Activated CD8-positive, alpha-beta T cell treated with anti-CD3 and anti-CD28 coated beads, Interleukin-2, amount 10 ng/mL, durations not matched to agents 7 days and 5 days (primary cell): ENCODE results near the gene SLC4A2. TPM values are rescaled to one million over a fixed set of nuclear protein-coding genes. Genes with fewer than 3 reads are reported as not detected.

ENCODE experiments used
- ATAC-seq: fragments of 150-1000 bp; cut with Tn5 transposase; one replicate; pipeline ENCODE4 v1.10.0; 2021; ENCODE audit warnings: moderate library complexity
- CTCF ChIA-PET: fragments of 350-600 bp; sonication (Branson Sonifier 250); formaldehyde crosslinking; loops from one replicate; lab custom pipeline; 2021; ENCODE audit warnings: antibody characterized with exemption; lab: Charles Lee
- POLR2A ChIA-PET: fragments of 350-600 bp; sonication (Branson Sonifier 250); formaldehyde crosslinking; loops from one replicate; lab custom pipeline; 2021; ENCODE audit warnings: antibody characterized with exemption; lab: Charles Lee
- DNase-seq: peaks from one replicate; pipeline ENCODE4 v3.0.0-alpha.2; 2020
- H3K27ac Mint-ChIP-seq: one replicate; pipeline ENCODE4 v1.8.0; 2021; ENCODE audit warnings: mild to moderate bottlenecking, mixed read lengths
- H3K27me3 Mint-ChIP-seq: one replicate; pipeline ENCODE4 v1.8.0; 2021; ENCODE audit warnings: low read depth, mixed read lengths
- H3K36me3 Mint-ChIP-seq: one replicate; pipeline ENCODE4 v1.8.0; 2021; ENCODE audit warnings: low read depth, mixed read lengths
- H3K4me1 Mint-ChIP-seq: one replicate; pipeline ENCODE4 v1.8.0; 2021; ENCODE audit warnings: low read depth, mixed read lengths
- H3K4me3 Mint-ChIP-seq: one replicate; pipeline ENCODE4 v1.8.0; 2021; ENCODE audit warnings: mild to moderate bottlenecking, mixed read lengths
- H3K9me3 Mint-ChIP-seq: one replicate; pipeline ENCODE4 v1.8.0; 2022; ENCODE audit warnings: mixed read lengths; ENCODE audit not compliant: insufficient read depth
- total RNA-seq, 2 experiments: library from RNA; stranded (reverse); gene quantifications; one replicate each; pipeline ENCODE4 v1.2.3, GENCODE V29; 2021

Gene SLC4A2
- total RNA-seq, 2 experiments from 2014 or later: 107 to 112 TPM

DNA sequence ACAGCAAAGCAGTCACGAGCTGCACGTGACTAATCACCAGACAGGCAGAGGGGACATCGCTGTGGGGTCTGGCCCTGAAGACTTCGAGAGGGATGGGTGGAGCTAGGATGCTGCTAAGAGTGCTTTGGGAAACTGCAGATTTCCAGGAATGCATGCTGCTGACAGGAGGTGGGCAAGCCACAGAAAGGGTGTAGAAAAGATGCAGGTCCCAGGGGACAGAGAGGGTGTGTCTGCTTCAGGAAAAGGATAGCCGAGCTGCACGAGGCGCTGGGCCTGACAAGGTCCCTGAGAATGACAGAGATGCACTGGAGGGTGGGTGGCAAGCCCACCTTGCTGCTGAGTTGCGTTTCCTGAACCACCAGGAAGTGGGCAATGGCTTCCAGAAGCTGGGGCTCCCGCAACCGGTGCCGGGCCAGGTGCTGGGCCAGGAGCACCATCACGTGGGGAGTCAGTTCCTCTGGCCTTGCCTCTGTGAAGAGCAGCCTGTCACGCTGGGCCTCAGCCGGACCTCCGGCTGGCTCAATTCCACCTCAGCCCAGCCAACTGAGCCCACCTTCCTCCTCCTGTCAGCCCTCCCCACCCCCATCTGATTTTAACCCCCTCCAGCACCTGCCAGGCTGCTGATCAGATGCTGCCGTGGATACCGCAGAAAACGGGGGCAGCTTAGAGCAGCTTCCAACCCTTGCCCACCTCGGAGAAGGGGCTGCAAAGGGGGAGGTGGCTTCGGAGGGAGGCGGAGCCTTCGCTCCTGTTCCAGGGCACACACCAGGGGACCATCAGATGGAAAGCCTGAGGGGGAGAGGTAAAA lies 19.0 kb downstream of the SLC4A2 start:
- Mint-ChIP-seq H3K4me1 (peaks cover 41% of the 10 kb centered on the region), H3K9me3 (no peaks in the 10 kb centered on the region), H3K36me3 (peaks cover 39% of the 10 kb centered on the region), H3K4me3 (peak overlapping the region; percentile 82), H3K27ac (peak overlapping the region; percentile 69), H3K27me3 (no peaks in the 10 kb centered on the region)
- CTCF ChIA-PET: interaction anchor here (1.7 kb wide), 1 partner anchor 18 kb away, joined by 4 read pairs; no protein-coding TSS in a partner anchor
- ATAC-seq: no peak
- no peak for DNase-seq
- POLR2A ChIA-PET: interaction anchor here (2.6 kb wide), 1 partner anchor 18 kb away, joined by 6 read pairs; no protein-coding TSS in a partner anchor

- peak overlapping the region; percentile 81 for H3K27ac Mint-ChIP-seq
- CTCF ChIA-PET: no interaction called here
These were observed 20.0 kb downstream of the SLC4A2 start for GRCh38 chr7:151079199-151079910.

DNA sequence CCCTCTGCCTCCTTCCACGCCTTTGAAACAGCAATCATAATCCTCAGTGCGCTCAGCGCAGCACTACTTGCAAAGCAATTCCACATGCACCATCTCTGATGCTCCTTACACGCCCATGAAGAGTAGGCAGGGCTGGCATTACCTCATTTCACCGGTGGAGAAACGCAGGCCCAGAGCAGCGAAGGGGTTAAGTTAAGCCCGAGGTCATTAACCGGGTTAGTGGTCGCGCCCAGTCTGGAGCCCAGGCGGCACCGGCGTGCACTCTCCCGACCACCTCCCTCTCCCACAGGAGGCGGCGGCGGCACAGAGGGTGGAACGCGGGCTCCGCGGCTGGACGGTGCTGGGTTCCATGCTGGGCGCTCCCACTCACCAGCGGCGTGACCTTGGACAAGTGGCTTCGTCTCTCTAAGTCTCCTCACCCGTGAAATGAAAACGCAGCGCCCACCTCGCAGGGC lies 20.7 kb downstream of the SLC4A2 start:
- H3K27ac Mint-ChIP-seq: peak overlapping the region; percentile 81
- H3K27me3 Mint-ChIP-seq: peaks cover 5% of the 10 kb centered on the region
- H3K4me3 Mint-ChIP-seq: peak overlapping the region; percentile 82
- no peaks in the 10 kb centered on the region for H3K9me3 Mint-ChIP-seq
- DNase-seq: no peak
- ChIA-PET CTCF (interaction anchor here (1.0 kb wide), 1 partner anchor 62 kb away, joined by 9 read pairs; no protein-coding TSS in a partner anchor), POLR2A (interaction anchor here (1.0 to 1.8 kb wide), 2 partner anchors 21 to 48 kb away, joined by 3 to 5 read pairs; partner anchors contain the start of gene SLC4A2)
- ATAC-seq: peak; percentile 9
- peaks cover 30% of the 10 kb centered on the region for H3K36me3 Mint-ChIP-seq
- H3K4me1 Mint-ChIP-seq: peaks cover 50% of the 10 kb centered on the region

More at GRCh38 chr7:151079199-151079910, 20.0 kb downstream of the SLC4A2 start:
- Mint-ChIP-seq H3K36me3 (peaks cover 34% of the 10 kb centered on the region), H3K27me3 (no peaks in the 10 kb centered on the region), H3K4me1 (peaks cover 46% of the 10 kb centered on the region), H3K9me3 (no peaks in the 10 kb centered on the region), H3K4me3 (peak overlapping the region; percentile 82)
- DNase-seq (no peak), ATAC-seq (no peak)
- POLR2A ChIA-PET: no interaction called here

- Mint-ChIP-seq H3K9me3 (no peaks in the 10 kb centered on the region), H3K36me3 (peaks cover 27% of the 10 kb centered on the region), H3K27ac (peak within 1 kb of the TSS; percentile 81), H3K4me3 (peak within 1 kb of the TSS; percentile 87), H3K27me3 (peaks cover 10% of the 10 kb centered on the region), H3K4me1 (peaks cover 55% of the 10 kb centered on the region)
- DNase-seq: peak; percentile 92
- ChIA-PET POLR2A (interaction anchor here (0.6 to 1.8 kb wide), 3 partner anchors 22 to 87 kb away, joined by 3 to 5 read pairs (median 3); partner anchors contain the start of gene SLC4A2), CTCF (interaction anchor here (1.0 kb wide), 2 partner anchors 20 to 62 kb away, joined by 4 to 9 read pairs; no protein-coding TSS in a partner anchor)
- peak; percentile 85 for ATAC-seq
These were observed 21.3 kb downstream of the SLC4A2 start, which contains the start of gene FASTK for GRCh38 chr7:151080522-151081169. FASTK (minus strand) TSS chr7:151080809; CDS start chr7:151080766, 43 bp downstream.

DNA sequence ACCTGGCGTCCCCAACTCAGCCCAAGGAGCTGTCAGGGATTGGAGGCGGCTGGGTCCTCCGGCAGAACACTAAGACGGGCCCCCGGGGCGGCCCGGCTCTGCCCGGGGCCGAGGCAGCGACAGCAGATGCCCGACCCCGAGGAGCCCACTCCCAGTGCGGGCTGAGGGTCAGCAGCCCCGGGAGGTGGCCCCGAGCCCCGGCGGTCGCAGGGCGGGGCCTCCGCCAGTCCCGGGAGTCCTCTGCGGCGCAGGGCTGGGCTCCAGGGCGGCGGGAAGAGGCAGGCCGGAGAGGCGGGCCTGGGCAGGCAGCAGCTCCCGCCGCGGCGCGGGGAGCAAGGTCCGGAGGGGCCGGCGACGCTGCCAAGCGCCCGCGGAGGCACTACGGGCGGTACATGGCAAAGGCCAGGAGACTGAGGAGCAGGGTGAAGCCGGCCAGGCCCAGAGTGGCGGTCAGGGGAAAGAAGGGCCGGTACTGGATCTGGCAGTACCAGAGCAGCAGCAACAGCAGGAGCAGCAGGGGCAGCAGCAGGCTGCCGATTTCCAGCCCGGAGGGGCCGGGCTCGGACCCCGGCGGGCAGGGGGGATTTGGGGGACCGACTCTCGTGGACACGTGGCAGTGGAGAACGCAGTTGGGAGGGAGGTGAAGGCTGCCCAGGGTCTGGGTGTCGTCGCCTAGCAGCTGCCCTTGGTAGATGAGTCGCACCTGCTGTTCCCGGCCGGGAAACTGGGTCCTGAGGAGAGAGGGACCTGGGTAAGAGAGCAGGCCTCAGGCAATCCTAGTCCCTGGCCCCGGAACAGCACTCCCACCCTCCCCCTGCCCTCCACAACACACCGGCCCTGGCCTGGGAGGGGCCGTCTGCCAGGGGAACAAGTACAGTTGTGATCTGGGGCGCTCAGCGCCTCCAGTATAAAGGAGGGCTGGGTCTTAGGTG lies 22.0 kb downstream of the SLC4A2 start:
- DNase-seq (no peak), ATAC-seq (no peak)
- Mint-ChIP-seq H3K4me3 (peak overlapping the region; percentile 87), H3K27me3 (peaks cover 14% of the 10 kb centered on the region), H3K36me3 (peaks cover 19% of the 10 kb centered on the region), H3K4me1 (peaks cover 60% of the 10 kb centered on the region), H3K9me3 (no peaks in the 10 kb centered on the region), H3K27ac (peak overlapping the region; percentile 80)
- CTCF ChIA-PET: interaction anchor here (1.0 kb wide), 2 partner anchors 21 to 63 kb away, joined by 4 to 9 read pairs; no protein-coding TSS in a partner anchor
- POLR2A ChIA-PET: interaction anchor here (0.6 to 1.8 kb wide), 3 partner anchors 23 to 88 kb away, joined by 3 to 5 read pairs (median 3); partner anchors contain the start of gene SLC4A2

- H3K27ac Mint-ChIP-seq: peak overlapping the region; percentile 93
- DNase-seq: no peak
- no peaks in the 10 kb centered on the region for H3K9me3 Mint-ChIP-seq
- ChIA-PET CTCF (interaction anchor here (0.6 to 1.3 kb wide), 2 partner anchors 14 to 74 kb away, joined by 3 read pairs; no protein-coding TSS in a partner anchor), POLR2A (interaction anchor here (1.0 to 1.6 kb wide), 2 partner anchors 24 to 29 kb away, joined by 3 to 4 read pairs; no protein-coding TSS in a partner anchor)
- no peak for ATAC-seq
- H3K27me3 Mint-ChIP-seq: peaks cover 18% of the 10 kb centered on the region
- H3K4me3 Mint-ChIP-seq: peak overlapping the region; percentile 87
- H3K36me3 Mint-ChIP-seq: peaks cover 19% of the 10 kb centered on the region
- peaks cover 64% of the 10 kb centered on the region for H3K4me1 Mint-ChIP-seq
These were observed 23.0 kb downstream of the SLC4A2 start for GRCh38 chr7:151082141-151083070.

DNA sequence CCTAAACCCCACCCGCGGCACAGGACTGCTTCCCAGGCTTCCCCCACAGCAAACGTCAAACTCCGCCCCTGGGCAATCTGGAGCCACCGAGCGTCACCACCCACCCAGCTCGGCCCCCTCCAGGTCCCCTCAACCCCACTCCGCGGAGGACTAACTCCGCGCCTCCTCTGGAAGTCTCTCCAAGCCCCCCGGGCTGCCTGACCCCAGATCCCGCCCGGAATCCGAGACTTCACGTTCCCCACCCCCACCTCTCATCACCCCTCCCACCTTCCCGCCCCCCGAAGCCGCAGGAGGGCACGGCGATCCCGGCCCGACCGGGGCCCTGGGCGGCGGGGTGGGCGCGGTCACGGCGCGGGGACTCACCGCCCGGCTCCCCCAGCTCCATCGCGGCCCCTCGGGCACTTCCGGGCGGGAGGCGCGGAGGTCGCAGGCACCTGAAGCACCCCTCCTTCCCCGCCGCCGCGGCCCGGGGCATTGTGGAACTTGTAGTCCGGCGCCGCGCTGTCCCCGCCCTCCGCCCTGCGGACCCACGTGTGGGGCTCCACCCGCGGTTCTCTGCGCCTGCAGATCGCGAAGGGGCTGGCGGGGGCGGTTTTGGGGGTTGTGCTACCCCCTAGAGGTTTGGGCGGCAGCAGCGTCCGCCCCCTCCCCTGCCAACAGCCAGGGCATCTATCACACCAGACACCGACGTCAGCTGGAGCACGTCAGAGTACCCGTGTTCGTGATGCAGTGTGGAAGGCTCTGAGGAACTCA lies 23.9 kb downstream of the SLC4A2 start, which contains the start of gene TMUB1:
Gene TMUB1 (minus strand): TSS at position 423 of the 753 bp plus-strand sequence. CDS start 930 bp downstream, outside the sequence.
- ATAC-seq (peak; percentile 66), DNase-seq (peak; percentile 87)
- H3K4me3 Mint-ChIP-seq: peak within 1 kb of the TSS; percentile 87
- ChIA-PET POLR2A (interaction anchor here (1.0 to 1.6 kb wide), 2 partner anchors 25 to 28 kb away, joined by 3 to 4 read pairs; no protein-coding TSS in a partner anchor), CTCF (interaction anchor here (0.6 to 1.3 kb wide), 2 partner anchors 15 to 75 kb away, joined by 3 read pairs; no protein-coding TSS in a partner anchor)
- no peaks in the 10 kb centered on the region for H3K9me3 Mint-ChIP-seq
- H3K4me1 Mint-ChIP-seq: peaks cover 62% of the 10 kb centered on the region
- peaks cover 14% of the 10 kb centered on the region for H3K36me3 Mint-ChIP-seq
- H3K27ac Mint-ChIP-seq: peak within 1 kb of the TSS; percentile 93
- peaks cover 21% of the 10 kb centered on the region for H3K27me3 Mint-ChIP-seq

DNA sequence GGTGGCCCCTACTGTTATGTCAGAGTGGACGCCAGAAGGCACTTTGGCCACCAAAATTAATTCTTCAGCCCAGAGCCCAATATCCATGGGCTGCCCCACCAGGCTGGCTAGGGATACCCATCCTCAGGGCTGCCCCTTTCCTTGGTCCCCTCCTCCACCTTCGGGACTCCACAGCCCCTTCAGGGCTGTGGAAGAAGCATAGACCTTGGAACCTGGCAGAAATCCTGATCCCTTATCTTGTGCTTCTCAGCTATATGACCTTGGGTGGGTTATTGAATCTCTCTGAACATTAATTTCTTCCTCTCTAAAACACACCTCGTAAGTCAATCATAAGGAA lies 24.4 kb downstream of the SLC4A2 start:
- H3K36me3 Mint-ChIP-seq: peaks cover 12% of the 10 kb centered on the region
- H3K4me1 Mint-ChIP-seq: peaks cover 59% of the 10 kb centered on the region
- H3K27me3 Mint-ChIP-seq: peaks cover 23% of the 10 kb centered on the region
- ChIA-PET POLR2A (no interaction called here), CTCF (no interaction called here)
- peak overlapping the region; percentile 87 for H3K4me3 Mint-ChIP-seq
- DNase-seq: no peak
- H3K27ac Mint-ChIP-seq: no peak overlapping the region
- no peak for ATAC-seq
- H3K9me3 Mint-ChIP-seq: no peaks in the 10 kb centered on the region

GRCh38 chr7:151085329-151085690 lies 25.9 kb downstream of the SLC4A2 start:
- POLR2A ChIA-PET: no interaction called here
- ATAC-seq (no peak), DNase-seq (no peak)
- Mint-ChIP-seq H3K27ac (peak overlapping the region; percentile 0), H3K9me3 (no peaks in the 10 kb centered on the region), H3K4me3 (peak overlapping the region; percentile 80), H3K27me3 (peaks cover 30% of the 10 kb centered on the region), H3K4me1 (peaks cover 52% of the 10 kb centered on the region), H3K36me3 (peaks cover 6% of the 10 kb centered on the region)
- CTCF ChIA-PET: interaction anchor here (1.1 to 1.4 kb wide), 4 partner anchors 26 to 100 kb away, joined by 3 to 10 read pairs (median 4); partner anchors contain the start of gene ABCB8
